HG02884 (cell line): ENCODE data around the gene IQSEC1.
A peak's percentile ranks its signal among the peaks of the same experiment; 100 is the strongest.

ENCODE experiments used
- ATAC-seq: cut with Tn5 transposase; IDR thresholded peaks from one replicate; pipeline ENCODE4 v1.9.1; 2021; ENCODE audit warnings: mild to moderate bottlenecking, moderate library complexity; ENCODE audit not compliant: unreplicated experiment

IQSEC1 gene

GRCh38 chr3:13051066-13051465 lies 22.2 kb downstream of the IQSEC1 start:
- ATAC-seq = no peak

GRCh38 chr3:13050446-13050845 lies 22.8 kb downstream of the IQSEC1 start:
- ATAC-seq = no peak

GRCh38 chr3:13049400-13049799 lies 23.8 kb downstream of the IQSEC1 start:
- no peak for ATAC-seq

- no peak for ATAC-seq
Measured at GRCh38 chr3:13047296-13048165, 25.7 kb downstream of the IQSEC1 start.

GRCh38 chr3:13046569-13047274 lies 26.5 kb downstream of the IQSEC1 start:
- ATAC-seq = peak; percentile 10

- ATAC-seq = peak; percentile 84
Measured at GRCh38 chr3:13045904-13046568, 27.2 kb downstream of the IQSEC1 start.

GRCh38 chr3:13045241-13045903 lies 27.9 kb downstream of the IQSEC1 start:
- peak; percentile 3 for ATAC-seq

GRCh38 chr3:13044496-13045240 lies 28.6 kb downstream of the IQSEC1 start:
- no peak for ATAC-seq

GRCh38 chr3:13043656-13044055 lies 29.6 kb downstream of the IQSEC1 start:
- ATAC-seq = no peak

- no peak for ATAC-seq
Measured at GRCh38 chr3:13042715-13043271, 30.4 kb downstream of the IQSEC1 start.

- no peak for ATAC-seq
Measured at GRCh38 chr3:13042127-13042701, 31.0 kb downstream of the IQSEC1 start.

- no peak for ATAC-seq
Measured at GRCh38 chr3:13041113-13041776, 32.0 kb downstream of the IQSEC1 start.

- ATAC-seq = peak; percentile 92
Measured at GRCh38 chr3:13040361-13041074, 32.7 kb downstream of the IQSEC1 start.

- no peak for ATAC-seq
Measured at GRCh38 chr3:13039213-13039896, 33.9 kb downstream of the IQSEC1 start.

GRCh38 chr3:13037458-13038117 lies 35.6 kb downstream of the IQSEC1 start:
- no peak for ATAC-seq

GRCh38 chr3:13034861-13035260 lies 38.4 kb downstream of the IQSEC1 start:
- ATAC-seq = no peak

- no peak for ATAC-seq
Measured at GRCh38 chr3:13034109-13034800, 39.0 kb downstream of the IQSEC1 start.
